ENCODE data around the gene NXPH3.

Gene NXPH3

DNA sequence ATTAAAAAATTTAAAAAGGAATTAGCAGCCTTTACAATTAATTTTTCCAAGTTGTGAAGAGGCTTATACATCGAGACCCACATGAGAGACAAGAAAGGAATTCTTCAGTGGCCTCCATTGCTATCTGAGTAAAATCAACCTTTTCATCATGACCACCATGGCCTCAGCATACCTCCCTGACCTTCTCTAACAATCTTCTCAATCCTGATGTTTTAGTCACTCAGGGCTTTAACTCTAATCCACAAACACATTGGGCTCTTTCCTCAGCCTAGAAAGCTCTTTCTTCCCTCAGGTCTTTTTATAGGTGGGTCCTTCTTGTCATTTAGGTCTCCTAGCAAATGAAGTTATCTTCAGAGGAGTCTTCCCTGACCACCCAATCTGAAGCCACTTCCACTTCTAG, 55.8 kb downstream of the NXPH3 start:
- FAIRE-seq (peak; percentile 9), DNase-seq (ENCODE audit: insufficient read length, low spot score) (no peak)
- TF ChIP-seq POLR2AphosphoS5 (IDR thresholded peaks at IDR 0.05; ENCODE audit: low read depth, low read length) (no peak), SPI1 (IDR thresholded peaks at IDR 0.05; ENCODE audit: low read depth, low read length) (no peak), POLR2A (IDR thresholded peaks at IDR 0.05; ENCODE audit: low read depth, low read length) (no peak), PAX5 (IDR thresholded peaks at IDR 0.05; ENCODE audit: insufficient read depth, low read length, severe bottlenecking) (no peak), TAF1 (IDR thresholded peaks at IDR 0.05; ENCODE audit: low read depth, low read length) (no peak), POU2F2 (IDR thresholded peaks at IDR 0.05; ENCODE audit: low read depth, low read length) (no peak)

Data from GM12891 (cell line).